SK-N-SH (cell line): ENCODE data around the gene TMEM107. TPM values are rescaled to one million over a fixed set of nuclear protein-coding genes. Genes with fewer than 3 reads are reported as not detected.

Experiments used
- CTCF ChIA-PET: fragments of 300-600, 350-600 bp; formaldehyde crosslinking; extraction: SDS; loops from one replicate; lab custom pipeline; 2021; lab: Yijun Ruan, JAX
- POLR2A ChIA-PET: fragments of 350-600 bp; sonication (Branson Sonifier 250); formaldehyde crosslinking; extraction: SDS; loops from one replicate; lab custom pipeline; 2020; ENCODE audit warnings: antibody characterized with exemption, inconsistent platforms; lab: Yijun Ruan, JAX
- DNase-seq: peaks from one replicate; pipeline ENCODE4 v3.0.0; 2012
- H2AFZ ChIP-seq: fragments of 200-600 bp; sonication (generic); 2 replicates; pipeline ENCODE4 v1.8.1; 2016; ENCODE audit warnings: antibody characterized with exemption, mild to moderate bottlenecking, low read depth
- H3F3A ChIP-seq: fragments of 200-600 bp; sonication (generic); replicated peaks from 2 replicates; pipeline ENCODE3; 2016; ENCODE audit warnings: antibody characterized with exemption, mild to moderate bottlenecking; ENCODE audit not compliant: insufficient read depth
- H3K27ac ChIP-seq, 2 experiments: fragments of 200-500 bp in 1 of 2; fragments of 200-600 bp in 1 of 2; sonication (Bioruptor generic) in 1 of 2; sonication (generic), shearing (Covaris generic) in 1 of 2; 2 replicates each; pipeline versions ENCODE4 v1.5.1 to v1.6.1; 2014 to 2016; ENCODE audit warnings: low read depth in 2 of 2, inconsistent platforms in 1 of 2, low read length in 1 of 2, mild to moderate bottlenecking in 1 of 2, mixed read lengths in 1 of 2
- H3K27me3 ChIP-seq: fragments of 200-600 bp; sonication (generic), shearing (Covaris generic); 2 replicates; pipeline ENCODE4 v1.6.1; 2016; ENCODE audit warnings: mixed run types; ENCODE audit not compliant: insufficient read depth
- H3K36me3 ChIP-seq, 2 experiments: fragments of 200-500 bp in 1 of 2; fragments of 200-600 bp in 1 of 2; sonication (Bioruptor generic) in 1 of 2; sonication (generic) in 1 of 2; replicated peaks in 1 of 2; 2 replicates each; pipeline versions ENCODE3 to v1.5.1; 2014 to 2016; ENCODE audit warnings: low read length in 1 of 2, mild to moderate bottlenecking in 1 of 2; ENCODE audit not compliant: insufficient read depth in 2 of 2, control insufficient read depth in 1 of 2
- H3K4me1 ChIP-seq, 2 experiments: fragments of 200-500 bp in 1 of 2; fragments of 200-600 bp in 1 of 2; sonication (Bioruptor generic) in 1 of 2; sonication (generic), shearing (Covaris generic) in 1 of 2; 2 replicates each; pipeline versions ENCODE4 v1.5.1 to v1.6.1; 2014 to 2016; ENCODE audit warnings: low read depth in 1 of 2, low read length in 1 of 2, mixed run types in 1 of 2; ENCODE audit not compliant: insufficient read depth in 2 of 2, control insufficient read depth in 1 of 2
- H3K4me2 ChIP-seq: fragments of 200-600 bp; sonication (generic), shearing (Covaris generic); 2 replicates; pipeline ENCODE4 v1.6.1; 2017; ENCODE audit warnings: mixed run types
- H3K4me3 ChIP-seq, 2 experiments: fragments of 200-500 bp in 1 of 2; fragments of 200-600 bp in 1 of 2; sonication (Bioruptor generic) in 1 of 2; sonication (generic), shearing (Covaris generic) in 1 of 2; 2 replicates each; pipeline versions ENCODE4 v1.5.1 to v1.8.1; 2014 to 2016; ENCODE audit warnings: low read depth in 2 of 2, inconsistent platforms in 1 of 2, low read length in 1 of 2, mild to moderate bottlenecking in 1 of 2, mixed read lengths in 1 of 2, moderate library complexity in 1 of 2
- H3K79me2 ChIP-seq: fragments of 200-600 bp; sonication (generic); 2 replicates; pipeline ENCODE4 v1.8.1; 2017; ENCODE audit warnings: mild to moderate bottlenecking; ENCODE audit not compliant: insufficient read depth
- H3K9ac ChIP-seq: fragments of 200-600 bp; sonication (generic); 2 replicates; pipeline ENCODE4 v1.6.1; 2017; ENCODE audit warnings: mixed run types
- H3K9me2 ChIP-seq: fragments of 200-600 bp; sonication (generic); 2 replicates; pipeline ENCODE4 v1.6.1; 2017; ENCODE audit warnings: mixed run types
- H3K9me3 ChIP-seq: fragments of 200-600 bp; sonication (generic); 2 replicates; pipeline ENCODE4 v1.6.1; 2017; ENCODE audit warnings: mixed run types, mild to moderate bottlenecking, moderate library complexity
- H4K20me1 ChIP-seq: fragments of 200-600 bp; sonication (generic); 2 replicates; pipeline ENCODE4 v1.6.1; 2017; ENCODE audit warnings: mild to moderate bottlenecking, mixed run types; ENCODE audit not compliant: insufficient read depth
- CHD2 ChIP-seq: fragments of 150-350 bp; IDR thresholded peaks from 2 replicates; pipeline ENCODE4 v1.6.1; 2018; ENCODE audit warnings: low read length; ENCODE audit not compliant: partially characterized antibody
- CTCF ChIP-seq: fragments of 200-600 bp; sonication (generic); IDR thresholded peaks from 2 replicates; pipeline ENCODE4 v1.6.1; 2017; ENCODE audit warnings: antibody characterized with exemption, mild to moderate bottlenecking, moderate library complexity
- ELF1 ChIP-seq: IDR thresholded peaks from 2 replicates; pipeline ENCODE4 v1.4.0; 2012
- EZH2phosphoT487 ChIP-seq: fragments of 200-600 bp; sonication (generic); IDR thresholded peaks from 2 replicates; pipeline ENCODE4 v1.6.1; 2017; ENCODE audit warnings: low read depth, mixed run types, mild to moderate bottlenecking, antibody characterized with exemption, moderate library complexity, borderline replicate concordance
- FOSL2 ChIP-seq: IDR thresholded peaks from 2 replicates; pipeline ENCODE4 v1.4.0; 2012; ENCODE audit warnings: low read depth, mild to moderate bottlenecking, moderate library complexity, borderline replicate concordance
- GATA2 ChIP-seq: sonication (generic); formaldehyde crosslinking; IDR thresholded peaks from 2 replicates; pipeline ENCODE4 v1.5.0; 2020; ENCODE audit warnings: mild to moderate bottlenecking, missing genetic modification reagents
- IRF3 ChIP-seq: fragments of 150-350 bp; IDR thresholded peaks from 2 replicates; pipeline ENCODE4 v1.6.1; 2016; ENCODE audit warnings: mild to moderate bottlenecking, low read depth, low read length
- JUND ChIP-seq: IDR thresholded peaks from 2 replicates; pipeline ENCODE4 v1.4.0; 2012
- MAX ChIP-seq: IDR thresholded peaks from 2 replicates; pipeline ENCODE4 v1.4.0; 2012; ENCODE audit warnings: low read depth
- PBX3 ChIP-seq: IDR thresholded peaks from 2 replicates; pipeline ENCODE4; 2012
- RCOR1 ChIP-seq: fragments of 150-350 bp; IDR thresholded peaks from 2 replicates; pipeline ENCODE4 v1.6.1; 2017; ENCODE audit warnings: antibody characterized with exemption, low read length
- REST ChIP-seq: IDR thresholded peaks from 2 replicates; pipeline ENCODE4 v1.6.1; 2012; ENCODE audit warnings: mild to moderate bottlenecking, low read depth, low read length, moderate library complexity
- RXRA ChIP-seq: IDR thresholded peaks from 2 replicates; pipeline ENCODE4 v1.4.0; 2012; ENCODE audit warnings: low read depth, mild to moderate bottlenecking, borderline replicate concordance
- TEAD4 ChIP-seq: IDR thresholded peaks from 2 replicates; pipeline ENCODE4 v1.4.0; 2012; ENCODE audit warnings: mild to moderate bottlenecking, borderline replicate concordance; ENCODE audit not compliant: insufficient read depth
- USF1 ChIP-seq: IDR thresholded peaks from 2 replicates; pipeline ENCODE4 v1.4.0; 2012; ENCODE audit warnings: low read depth, borderline replicate concordance
- USF2 ChIP-seq: fragments of 150-350 bp; IDR thresholded peaks from 2 replicates; pipeline ENCODE4 v1.6.1; 2017; ENCODE audit warnings: antibody characterized with exemption, low read length, low read depth, borderline replicate concordance
- YY1 ChIP-seq: IDR thresholded peaks from 2 replicates; pipeline ENCODE4 v1.4.0; 2012; ENCODE audit warnings: low read depth, mild to moderate bottlenecking
- ZBTB33 ChIP-seq: IDR thresholded peaks from 2 replicates; pipeline ENCODE4 v1.4.0; 2012; ENCODE audit warnings: low read depth, borderline replicate concordance
- WGBS: methylation state at CpG from one replicate; pipeline ENCODE4 v1.1.6; 2017; ENCODE audit warnings: low lambda C conversion rate; 5-methylcytosine and 5-hydroxymethylcytosine counted together
- polyA plus RNA-seq, 3 experiments: library from polyadenylated mRNA; depleted of rRNA; stranded (reverse); fragments of >200 nt; gene quantifications; 2 replicates each; pipeline ENCODE4 v1.2.3, GENCODE V29; 2012

TMEM107 gene
- polyA plus RNA-seq, 1 of the 3 experiments (the other 2 are of a cell fraction) = 18.6 TPM

- Histone ChIP-seq H3K79me2 (no peaks in the 10 kb centered on the region), H3K9me3 (no peaks in the 10 kb centered on the region), H3K4me1 (peaks cover 0 to 32% of the 10 kb centered on the region in 2 experiments; a peak in 1 of 4 replicates), H3K4me2 (peak overlapping the region; percentile 97), H3K27ac (peak overlapping the region; percentile 17 to 54; a peak in 2 of 4 replicates), H3K4me3 (peak overlapping the region; percentile 53 to 81), H3K27me3 (no peaks in the 10 kb centered on the region; the same call in 1 of the 2 replicates), H3K36me3 (no peaks in the 10 kb centered on the region), H4K20me1 (peaks cover 5% of the 10 kb centered on the region; the same call in 1 of the 2 replicates), H3K9ac (peak overlapping the region; percentile 62), H3F3A (peaks cover 29% of the 10 kb centered on the region), H2AFZ (peak overlapping the region; percentile 97; the same call in 1 of the 2 replicates), H3K9me2 (no peaks in the 10 kb centered on the region)
- ChIA-PET CTCF (interaction anchor here (1.1 to 4.9 kb wide), 9 partner anchors 13 to 98 kb away, joined by 3 to 50 read pairs (median 6); no protein-coding TSS in a partner anchor), POLR2A (interaction anchor here (1.3 to 1.4 kb wide), 2 partner anchors 31 to 48 kb away, joined by 5 to 9 read pairs; no protein-coding TSS in a partner anchor)
- peak; percentile 88 for DNase-seq
- WGBS = 6% methylated on average over 30 of the region's 40 CpGs
- TF ChIP-seq PBX3 (no peak), YY1 (no peak), GATA2 (no peak), FOSL2 (peak; percentile 69), USF2 (no peak), ELF1 (no peak), REST (peak; percentile 56; the same call in 1 of the 2 replicates), JUND (no peak), EZH2phosphoT487 (no peak), TEAD4 (peak; percentile 96), CTCF (no peak), IRF3 (no peak), RCOR1 (no peak), CHD2 (no peak), RXRA (no peak), MAX (peak; percentile 52), ZBTB33 (no peak), USF1 (no peak)
These were observed 50.8 kb downstream of the TMEM107 start for GRCh38 chr17:8125154-8125946.
